ENCODE data around the gene MPP1.

The MPP1 gene

DNA sequence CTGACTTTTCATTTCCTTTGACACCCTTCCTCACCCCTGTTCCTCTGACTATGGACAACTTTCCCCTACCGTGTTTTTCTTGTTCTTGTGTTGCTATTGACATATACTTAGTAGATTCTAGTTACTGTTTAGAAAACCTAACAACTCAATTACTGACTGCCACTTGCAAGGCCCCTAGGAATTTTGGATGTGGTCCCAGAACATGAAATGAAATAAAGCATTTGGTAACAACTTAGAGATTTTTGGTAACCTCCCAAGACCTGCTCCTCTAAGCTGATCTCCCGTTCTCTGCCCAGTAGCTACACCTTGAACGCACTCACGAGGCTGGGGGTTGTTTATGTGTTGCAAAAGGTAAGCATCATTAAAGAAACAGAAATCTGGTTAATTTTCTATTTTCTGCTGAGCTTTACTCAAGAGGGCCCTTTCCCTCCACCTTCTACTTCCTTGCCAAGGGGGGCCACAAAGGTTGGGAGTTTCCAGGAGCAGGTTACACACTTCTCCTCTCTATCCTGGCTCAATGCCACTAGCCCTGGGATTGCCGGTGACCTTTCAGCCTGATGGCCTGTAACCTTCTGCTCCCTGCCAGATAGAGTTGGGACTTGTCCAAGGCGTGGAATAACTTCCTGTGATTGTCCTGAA is 74.9 kb downstream of the MPP1 start:
- no peak for DNase-seq

DNA sequence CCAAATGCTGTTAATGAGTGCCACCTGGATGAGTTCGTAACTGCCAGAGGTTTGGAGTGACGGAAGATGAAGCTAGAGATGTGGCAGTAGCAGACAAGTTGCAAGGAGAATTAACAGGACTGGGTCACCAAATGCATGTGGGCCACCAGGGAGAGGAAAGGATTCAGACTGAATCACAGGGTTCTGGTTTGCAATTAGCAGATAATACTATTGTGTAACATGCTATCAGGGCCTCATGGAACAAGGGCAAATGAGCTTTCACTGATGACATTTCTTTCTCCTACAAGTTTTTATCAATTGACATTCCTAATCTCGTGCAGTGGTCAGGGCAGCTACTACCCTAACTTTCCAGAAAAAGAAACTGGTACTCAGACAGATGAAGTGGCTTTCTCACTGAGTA is 75.8 kb downstream of the MPP1 start:
- no peak for DNase-seq

Data from activated CD8-positive, alpha-beta memory T cell treated with anti-CD3 and anti-CD28 coated beads, Interleukin-2, amount 50 U/mL, for 4 hours (primary cell).